Activated T-cell treated with anti-CD3 and anti-CD28 coated beads for 1 hour (primary cell): ENCODE results near the gene REEP1.

Source experiments
- DNase-seq: peaks from one replicate; pipeline ENCODE4 v3.0.0-alpha.2; 2020; ENCODE audit warnings: low read depth

REEP1 gene

DNA sequence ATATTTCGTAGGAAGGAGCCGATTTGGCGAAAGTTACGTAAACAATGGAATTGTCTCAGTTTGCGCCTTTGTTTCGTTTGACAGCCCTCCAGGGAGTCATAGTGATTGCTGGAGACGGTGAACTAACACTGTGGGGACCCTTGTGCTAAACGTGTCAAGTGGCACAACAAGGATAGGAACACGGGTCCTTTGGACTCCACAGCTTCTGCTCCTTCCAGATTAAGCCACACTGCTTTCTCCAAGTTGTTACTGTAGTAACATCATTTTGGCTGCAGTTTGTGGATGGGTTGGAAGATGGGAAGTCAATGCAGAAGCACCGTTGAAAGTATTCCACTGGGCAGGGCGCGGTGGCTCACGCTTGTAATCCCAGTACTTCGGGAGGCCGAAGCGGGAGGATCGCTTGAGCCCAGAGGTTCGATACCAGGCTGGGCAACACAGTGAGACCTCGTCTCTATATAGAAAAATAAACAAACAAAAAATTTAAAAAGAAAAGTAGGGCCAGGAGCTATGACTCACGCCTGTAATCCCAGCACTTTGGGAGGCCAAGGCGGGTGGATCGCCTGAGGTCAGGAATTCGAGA, 141.5 kb downstream of the REEP1 start:
- DNase-seq: no peak

- DNase-seq: peak; percentile 93
Measured at GRCh38 chr2:86195055-86195807, 142.2 kb downstream of the REEP1 start, which contains the start of gene IMMT. TSS of gene IMMT (minus strand) at chr2:86195462. CDS start at chr2:86195382, 80 bp downstream.

DNA sequence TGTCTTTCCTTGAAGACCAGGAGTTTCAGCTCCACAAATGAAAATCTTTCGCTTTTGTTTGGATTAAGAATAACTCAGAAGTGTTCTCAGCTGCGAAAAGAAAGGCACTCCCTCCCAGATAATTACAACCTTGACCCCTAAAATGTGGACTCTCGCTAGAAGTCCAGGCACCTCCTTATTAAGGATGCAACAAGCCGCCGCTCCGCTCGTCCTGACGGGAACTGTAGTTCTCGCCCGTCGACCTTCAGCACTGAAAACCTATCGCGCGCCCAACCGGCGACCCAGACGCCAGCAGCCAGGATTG, 142.7 kb downstream of the REEP1 start:
- DNase-seq: no peak

GRCh38 chr2:86193901-86194567, 143.4 kb downstream of the REEP1 start:
- DNase-seq: no peak

DNA sequence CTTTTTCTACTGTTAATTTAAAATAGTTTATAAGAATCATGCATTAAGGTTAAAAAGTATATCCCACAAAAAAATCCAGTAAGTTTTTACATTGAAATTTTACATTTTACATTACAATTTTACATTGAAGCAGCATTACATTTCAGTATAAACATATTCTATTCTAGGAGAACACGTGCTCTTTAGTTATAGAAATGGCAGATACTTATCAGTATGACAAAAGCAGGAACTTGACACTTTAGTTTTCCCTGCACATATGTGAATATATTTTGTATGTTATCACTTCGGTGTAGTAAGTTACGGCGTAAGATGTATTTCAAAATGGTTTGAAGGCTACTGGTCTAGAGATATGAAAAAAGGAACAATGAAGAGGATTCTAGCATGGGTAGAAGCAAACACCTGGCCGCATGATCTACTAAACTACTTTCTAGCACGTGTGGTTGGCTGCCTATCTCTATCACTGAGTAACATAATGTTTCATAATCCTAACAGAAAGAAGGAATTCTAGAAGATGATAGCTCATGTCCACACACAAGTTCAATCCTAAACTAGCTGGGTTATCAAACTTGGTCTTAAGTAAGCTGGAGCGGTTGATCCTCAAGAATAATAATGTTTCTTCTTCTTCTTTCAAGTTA, 147.5 kb downstream of the REEP1 start:
- DNase-seq: no peak

DNA sequence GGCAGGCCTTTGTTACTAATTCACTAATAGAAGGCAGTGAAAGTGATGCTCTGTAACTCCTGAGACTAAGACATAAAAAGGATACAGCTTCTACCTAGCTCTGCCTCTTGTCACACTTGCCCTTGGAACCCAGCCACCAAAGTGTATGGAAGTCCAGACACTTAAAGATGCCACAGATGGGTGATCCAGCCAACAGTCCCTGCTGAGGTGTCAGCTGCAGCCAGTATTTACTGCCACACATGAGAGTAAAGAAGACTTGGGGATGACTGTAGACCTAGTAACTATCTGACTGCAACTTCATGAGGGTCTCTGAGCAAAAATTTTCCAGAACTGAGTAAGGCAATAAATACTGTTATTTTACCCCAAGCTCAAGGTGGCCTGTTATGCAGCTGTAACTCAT, 151.0 kb downstream of the REEP1 start:
- no peak for DNase-seq

DNA sequence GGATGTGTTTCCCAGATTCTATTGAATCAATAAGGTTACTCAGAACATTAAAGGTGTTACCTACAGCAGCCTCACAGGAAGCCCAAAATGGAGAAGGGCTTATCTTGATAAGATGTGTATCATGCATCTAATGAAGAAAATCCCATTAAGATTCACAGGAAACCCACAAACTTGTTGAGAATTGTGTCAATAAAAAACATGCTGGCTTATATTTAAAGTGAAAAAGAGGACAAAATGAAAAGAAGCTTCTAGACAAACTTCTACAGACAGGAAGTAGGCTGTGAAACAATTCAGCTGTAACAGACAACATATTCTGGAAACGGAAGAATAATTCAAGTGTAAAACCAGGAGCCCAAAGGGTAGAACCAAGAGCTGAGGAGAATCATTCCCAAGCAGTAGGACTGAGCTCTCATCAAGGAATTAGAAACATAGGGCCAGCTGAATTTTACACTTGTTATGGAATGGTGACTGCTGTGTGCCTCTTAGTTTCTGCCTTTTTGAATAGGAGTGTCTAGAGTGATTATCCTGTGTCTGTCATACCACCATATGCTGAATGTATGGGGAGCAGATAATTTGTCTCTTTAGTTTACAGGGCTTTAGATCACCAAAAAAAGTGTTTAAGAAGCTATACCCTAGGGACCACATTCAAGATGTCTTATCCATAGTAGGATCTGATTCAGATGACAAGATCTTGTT, 151.8 kb downstream of the REEP1 start:
- DNase-seq: no peak

DNA sequence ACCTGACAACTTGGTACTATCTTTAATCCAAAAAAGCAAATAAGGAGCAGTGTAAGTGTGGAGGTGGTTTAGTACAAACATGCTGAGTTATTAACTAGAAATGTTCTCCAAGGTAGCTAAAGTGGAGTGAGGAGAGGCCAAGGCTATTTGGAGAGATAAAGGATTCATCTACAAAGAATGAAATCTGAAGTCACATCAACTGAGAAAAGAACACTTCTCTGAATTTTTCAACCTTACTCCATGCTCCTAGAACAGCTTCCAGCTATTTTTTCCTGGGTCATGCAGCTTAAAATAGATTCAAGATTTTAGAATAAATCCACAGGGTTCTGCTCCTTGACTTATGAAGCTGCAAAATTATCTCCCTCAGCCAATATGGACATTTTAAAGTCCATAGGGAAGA, 160.8 kb downstream of the REEP1 start:
- DNase-seq: no peak

GRCh38 chr2:86175828-86176227, 161.6 kb downstream of the REEP1 start:
- DNase-seq: no peak

DNA sequence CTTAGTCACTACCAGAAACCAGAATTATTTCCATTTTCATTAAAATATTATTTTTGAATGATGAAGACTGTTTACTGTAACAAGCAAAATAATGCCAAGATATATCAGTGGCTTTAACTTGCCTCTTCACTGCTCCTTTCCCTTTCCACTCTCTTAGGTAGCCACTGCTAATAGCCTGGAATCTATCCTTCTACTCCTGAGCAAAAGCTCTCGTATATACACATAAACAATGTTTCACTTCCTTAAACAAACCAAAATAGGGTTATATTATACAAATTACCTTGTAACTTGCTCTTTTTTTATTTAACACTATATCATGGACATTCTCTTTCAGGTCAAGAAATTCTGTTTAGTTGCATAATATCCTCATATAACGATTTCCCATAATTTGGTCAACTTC, 163.0 kb downstream of the REEP1 start:
- no peak for DNase-seq

DNA sequence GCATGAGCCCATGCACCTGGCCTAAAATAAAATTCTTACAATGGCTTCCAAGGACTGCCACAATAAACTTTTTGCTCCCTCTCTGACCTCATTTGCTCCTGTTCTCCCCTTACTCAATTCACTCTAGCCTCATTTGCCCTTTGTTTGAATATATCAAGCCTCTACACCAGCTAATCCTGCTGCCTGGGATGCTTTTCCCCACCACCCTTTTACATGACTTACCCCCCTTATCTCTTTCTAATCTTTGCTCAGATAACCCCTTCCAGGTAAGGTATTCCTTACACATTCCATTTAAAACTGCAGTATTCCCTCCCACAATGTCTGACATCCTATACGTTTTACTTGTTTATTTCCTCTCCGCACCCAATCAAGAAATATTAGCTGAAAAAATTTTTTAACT, 164.8 kb downstream of the REEP1 start:
- DNase-seq: no peak

DNA sequence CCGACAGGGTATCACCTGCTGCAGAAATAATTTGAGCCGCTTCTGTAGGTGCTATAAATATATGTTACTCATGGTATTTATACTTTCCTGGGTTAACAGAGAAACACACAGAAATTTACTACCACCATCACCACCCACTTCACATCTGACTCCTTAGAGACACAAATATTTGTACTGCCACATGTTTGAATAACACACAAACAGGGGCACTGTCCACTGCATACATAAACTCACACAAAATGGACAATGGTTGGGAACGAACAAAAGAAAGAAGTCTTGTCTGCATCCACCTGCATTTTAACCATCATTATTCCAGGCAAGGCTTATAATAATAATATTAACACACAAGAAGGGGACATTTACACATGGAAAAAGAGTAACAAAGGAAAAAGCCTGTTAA, 166.1 kb downstream of the REEP1 start:
- DNase-seq: no peak

DNA sequence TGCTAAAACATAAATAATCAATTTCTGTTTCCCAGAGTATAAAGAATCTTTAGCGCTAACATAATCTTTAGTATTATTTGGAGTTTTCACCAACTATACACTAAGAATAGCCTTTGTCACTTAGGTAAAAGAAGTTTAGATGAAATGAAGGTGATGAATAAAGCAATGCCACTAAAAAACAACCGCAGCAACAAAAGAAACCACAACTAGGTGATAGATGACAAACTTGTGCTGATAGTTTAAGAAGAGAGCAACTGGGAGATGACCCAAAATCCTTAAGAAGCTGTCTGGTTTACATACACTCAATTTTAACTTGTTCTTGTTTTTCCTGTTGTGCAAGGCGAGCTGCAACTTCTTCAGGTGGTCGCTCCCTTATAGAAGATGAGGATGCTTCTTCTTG, 167.0 kb downstream of the REEP1 start:
- DNase-seq: no peak
